KG1 (cell line): ENCODE results near the gene HNF4A.
"Not testable (repeated sequence)": the region's sequence is repeated elsewhere in the genome, so short reads cannot be mapped to it uniquely, and the experiment has no call there.

Experiments
- DNase-seq: peaks from one replicate; lab custom pipeline; 2025; lab: John Stamatoyannopoulos, UW

The HNF4A gene

GRCh38 chr20:44471481-44471882 is 116.0 kb downstream of the HNF4A start:
- DNase-seq = no peak

- not testable (repeated sequence) for DNase-seq
Observed at GRCh38 chr20:44472283-44472682, 116.8 kb downstream of the HNF4A start.

GRCh38 chr20:44475372-44475693 is 119.8 kb downstream of the HNF4A start:
- no peak for DNase-seq

DNA sequence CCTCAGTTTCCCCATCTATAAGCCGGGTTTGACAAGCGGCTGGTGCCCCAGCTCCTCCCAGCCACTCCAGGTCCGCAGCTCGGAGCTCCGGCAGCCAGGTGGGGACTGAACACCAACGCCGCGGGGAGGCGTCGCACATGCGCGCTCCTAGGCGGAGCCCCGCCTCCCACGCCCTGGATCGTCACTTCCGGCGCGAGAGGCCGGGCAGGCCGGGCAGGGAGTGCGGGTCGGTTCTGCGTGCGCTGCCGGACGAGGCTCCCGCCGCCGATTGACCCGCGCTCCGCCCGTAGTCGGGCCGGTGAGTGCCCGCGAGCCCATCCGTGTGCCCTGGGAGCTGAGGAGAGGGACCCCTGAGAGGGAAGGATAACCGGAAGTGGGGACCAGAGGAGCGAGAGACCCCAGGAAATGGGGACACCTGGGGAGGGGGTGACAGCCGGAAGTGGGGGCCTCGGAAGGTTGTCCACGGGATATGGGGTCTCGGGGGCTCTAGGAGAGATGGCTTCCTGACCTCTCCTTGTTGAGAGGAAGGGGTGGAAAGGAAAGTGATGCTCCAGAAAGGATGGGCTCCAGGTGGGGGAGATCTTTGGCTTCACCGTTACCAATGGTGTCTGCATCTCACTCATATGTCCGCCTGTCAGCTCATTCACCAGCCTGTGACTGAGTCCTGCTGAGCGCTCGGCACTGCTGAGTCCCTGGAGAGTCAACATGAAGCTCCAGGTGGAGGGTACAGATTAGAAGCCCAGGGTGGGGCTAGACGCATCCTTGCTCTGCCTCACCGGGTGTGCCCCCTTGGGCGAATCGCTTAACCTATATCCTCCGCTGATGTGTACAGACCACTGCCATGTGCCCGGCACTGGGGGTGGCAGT is 120.4 kb downstream of the HNF4A start, which contains the start of gene TTPAL:
Gene TTPAL, plus strand, starts transcription at position 181 of the 867 bp plus-strand sequence. CDS start 4,126 bp downstream, outside the sequence.
- peak; percentile 75 for DNase-seq

- no peak for DNase-seq
Observed at GRCh38 chr20:44477151-44477550, 121.7 kb downstream of the HNF4A start.

DNA sequence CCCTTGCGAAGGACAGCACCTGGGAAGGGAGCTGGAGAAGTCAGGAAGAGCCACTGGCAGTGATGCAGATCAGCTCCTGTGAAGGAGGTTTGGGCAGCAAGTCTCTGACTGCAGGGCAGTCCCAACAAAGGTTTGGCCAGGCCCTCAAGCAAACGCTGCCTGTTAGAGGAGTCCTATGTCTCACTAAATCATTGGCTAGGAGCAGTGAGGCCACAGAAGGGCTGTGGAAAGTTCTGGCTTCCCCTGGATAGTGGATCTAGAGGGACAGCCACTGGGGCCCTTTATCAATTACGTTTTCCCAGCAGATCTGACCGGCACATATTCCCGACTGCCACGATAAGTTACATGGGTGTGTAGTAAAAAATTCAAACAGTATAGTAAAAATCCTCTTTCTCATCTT is 122.7 kb downstream of the HNF4A start:
- DNase-seq = no peak

DNA sequence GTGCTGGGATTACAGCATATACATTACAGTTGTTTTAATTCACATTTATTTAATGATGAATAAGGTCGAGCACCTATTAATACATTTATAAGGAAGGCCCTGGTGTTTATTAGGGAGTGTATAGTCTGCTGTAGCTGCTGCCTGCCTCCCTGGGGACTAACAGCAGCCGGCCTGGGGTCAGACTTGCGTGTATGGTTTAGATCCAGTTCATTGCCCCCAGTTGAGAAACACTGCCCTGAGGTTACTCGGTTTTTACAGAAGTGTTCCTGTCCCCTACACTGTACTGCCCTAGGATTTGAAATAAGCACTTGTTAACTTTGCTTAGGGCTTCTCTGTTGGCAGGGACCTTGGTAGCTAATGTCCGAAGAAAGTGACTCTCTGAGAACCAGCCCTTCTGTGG is 124.1 kb downstream of the HNF4A start:
- no peak for DNase-seq

GRCh38 chr20:44480097-44480496 is 124.6 kb downstream of the HNF4A start:
- no peak for DNase-seq

- no peak for DNase-seq
Observed at GRCh38 chr20:44481719-44482416, 126.4 kb downstream of the HNF4A start.

DNA sequence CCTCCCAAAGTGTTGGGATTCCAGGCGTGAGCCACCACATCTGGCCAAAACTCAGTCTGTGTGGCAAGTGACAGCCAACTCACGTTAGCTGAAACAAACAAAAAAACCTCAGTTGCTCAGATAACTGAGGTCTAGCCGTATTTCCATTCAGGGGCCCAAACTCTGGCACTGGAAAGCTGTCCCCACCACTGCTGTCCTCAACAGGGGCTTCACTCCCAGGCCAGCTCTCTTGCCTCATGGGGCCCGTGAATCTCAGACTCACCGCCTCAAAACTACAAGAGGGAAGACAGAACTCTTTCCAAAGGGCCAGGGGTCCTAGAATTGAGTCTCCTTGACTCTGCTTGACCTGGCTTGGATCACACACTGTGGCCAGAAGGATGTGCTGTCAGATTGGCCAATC is 127.6 kb downstream of the HNF4A start:
- no peak for DNase-seq
